Keratinocyte (primary cell): ENCODE data around the gene FOXL3.

Experiments
- CTCF ChIP-seq, 3 experiments: IDR thresholded peaks in 1 of 3; conservative IDR thresholded peaks in 1 of 3; optimal IDR thresholded peaks in 1 of 3; 2 replicates in 2 of 3; 3 replicates in 1 of 3; pipeline versions ENCODE3 to v1.5.1; 2011; ENCODE audit warnings: low read length in 3 of 3, mild to moderate bottlenecking in 3 of 3, moderate library complexity in 2 of 3, control low read depth in 1 of 3, inconsistent platforms in 1 of 3; ENCODE audit not compliant: insufficient read depth in 2 of 3; ENCODE audit errors: extremely low read depth in 1 of 3
- EZH2 ChIP-seq: IDR thresholded peaks from one replicate; pipeline ENCODE4 v1.6.1; 2012; ENCODE audit warnings: inconsistent platforms, mild to moderate bottlenecking, low read length, moderate library complexity

GRCh38 chr7:311796-312195 lies 21.8 kb downstream of the FOXL3 start:
- TF ChIP-seq CTCF (optimal IDR thresholded peaks at IDR 0.05 in 1 of 3, IDR thresholded peaks at IDR 0.05 in 1 of 3, conservative IDR thresholded peaks at IDR 0.05 in 1 of 3; ENCODE audit: extremely low read depth in 1 of 3, insufficient read depth in 2 of 3, low read length in 3 of 3) (no peak), EZH2 (no peak)
